Measurements from ENCODE around the gene KIN.

Gene KIN

GRCh38 chr10:7701158-7701742 is 86.5 kb downstream of the KIN start:
- H3K4me1 ChIP-seq (ENCODE audit: control insufficient read depth, insufficient read depth, low read length): peaks cover 5% of the 10 kb centered on the region
- H3K9me3 ChIP-seq (ENCODE audit: control insufficient read depth, low read length): no peaks in the 10 kb centered on the region
- H3K36me3 ChIP-seq (ENCODE audit: control insufficient read depth, insufficient read depth, low read length): no peaks in the 10 kb centered on the region
- H3K27me3 ChIP-seq (ENCODE audit: control insufficient read depth, insufficient read depth, low read length): peaks cover 10% of the 10 kb centered on the region
- H3K4me3 ChIP-seq (ENCODE audit: low read length): no peak overlapping the region
- H3K9ac ChIP-seq (ENCODE audit: low read length): no peak overlapping the region
